ENCODE data around the gene MYO1H.

DNA sequence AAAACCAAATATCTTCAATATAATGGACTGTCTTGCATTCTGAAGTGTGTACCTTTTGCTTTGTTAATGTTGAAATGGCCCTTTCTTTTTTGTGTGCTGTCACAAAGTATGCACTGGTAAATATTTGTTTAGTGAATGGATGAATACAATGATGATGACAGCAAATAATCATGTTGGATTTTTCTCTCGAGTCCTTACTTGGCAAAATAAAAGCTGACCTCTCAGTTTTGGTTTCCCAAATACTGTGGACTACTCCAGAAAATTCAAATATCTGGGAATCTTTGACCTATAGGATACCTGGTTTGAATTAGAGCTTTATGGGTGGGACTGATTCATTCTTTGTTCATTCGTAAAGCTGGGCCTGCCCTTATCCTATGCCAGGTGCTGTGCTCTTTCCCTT, 135.2 kb downstream of the MYO1H start:
- TF ChIP-seq EP300 (IDR thresholded peaks at IDR 0.05; ENCODE audit: borderline replicate concordance) (no peak), CEBPB (IDR thresholded peaks at IDR 0.05) (no peak), RAD21 (IDR thresholded peaks at IDR 0.05; ENCODE audit: low read depth) (no peak), FOXM1 (IDR thresholded peaks at IDR 0.05; ENCODE audit: borderline replicate concordance, low read depth) (no peak), YY1 (IDR thresholded peaks at IDR 0.05; ENCODE audit: low read depth) (no peak), TAF1 (IDR thresholded peaks at IDR 0.05; ENCODE audit: low read depth) (no peak)
- TF ChIP-seq, protein P1, sequence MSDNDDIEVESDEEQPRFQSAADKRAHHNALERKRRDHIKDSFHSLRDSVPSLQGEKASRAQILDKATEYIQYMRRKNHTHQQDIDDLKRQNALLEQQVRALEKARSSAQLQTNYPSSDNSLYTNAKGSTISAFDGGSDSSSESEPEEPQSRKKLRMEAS (IDR thresholded peaks at IDR 0.05), result no peak
